Right lobe of liver (tissue), 6 donors: ENCODE measurements around the gene C2orf49. TPM values are rescaled to one million over a fixed set of nuclear protein-coding genes. Genes with fewer than 3 reads are reported as not detected.

Experiments
- ATAC-seq, 4 donors: fragments of 200-7000 bp; cut with Tn5 transposase; one replicate each; pipeline ENCODE4 v1.9.1; 2020; ENCODE audit warnings: mild to moderate bottlenecking in 4 of 4, moderate library complexity in 4 of 4
- DNase-seq, 3 donors: peaks; one replicate each; pipeline ENCODE4 v3.0.0-alpha.2; 2020
- H3K27ac ChIP-seq, 3 donors: fragments of 200-600 bp; one replicate each; pipeline ENCODE4 v1.8.0; 2022
- H3K27me3 ChIP-seq, 2 donors: fragments of 200-600 bp; one replicate each; pipeline ENCODE4 v1.8.0; 2022
- H3K36me3 ChIP-seq, 4 donors: fragments of 200-600 bp; sonication (generic) in 1 of 4; one replicate each; pipeline versions ENCODE4 v1.5.1 to v1.8.0; 2017 to 2022; ENCODE audit warnings: control low read depth in 1 of 4
- H3K4me1 ChIP-seq, 4 donors: fragments of 200-600 bp; sonication (generic) in 1 of 4; one replicate each; pipeline versions ENCODE4 v1.5.1 to v1.8.0; 2017 to 2022; ENCODE audit warnings: control low read depth in 1 of 4
- H3K4me3 ChIP-seq, 3 donors: fragments of 200-600 bp; one replicate each; pipeline ENCODE4 v1.8.0; 2022
- H3K9me3 ChIP-seq, 4 donors: fragments of 200-600 bp; sonication (generic) in 1 of 4; one replicate each; pipeline versions ENCODE4 v1.5.1 to v1.8.0; 2017 to 2022; ENCODE audit warnings: control low read depth in 1 of 4
- CTCF ChIP-seq, 4 donors: fragments of 200-600 bp in 3 of 4; fragments of 450-650 bp in 1 of 4; IDR thresholded peaks; one replicate each; pipeline versions ENCODE4 v1.5.1 to v1.8.0; 2016 to 2022; ENCODE audit warnings: antibody characterized with exemption in 4 of 4, mild to moderate bottlenecking in 2 of 4
- POLR2A ChIP-seq: fragments of 450-650 bp; IDR thresholded peaks from one replicate; pipeline ENCODE4 v1.6.1; 2017; ENCODE audit warnings: antibody characterized with exemption, mild to moderate bottlenecking
- WGBS: methylation state at CpG from one replicate; pipeline ENCODE4 v1.1.6; 2018; ENCODE audit warnings: low coverage, low lambda C conversion rate; ENCODE audit not compliant: insufficient coverage; ENCODE audit errors: missing lambda C conversion rate; 5-methylcytosine and 5-hydroxymethylcytosine counted together
- intact Hi-C, 2 donors: fragments of 100-400 bp; cut with DNase I; formaldehyde crosslinking; loops; one replicate each; pipeline versions ENCODE4 v1.11.2 to v1.14.1; 2022
- total RNA-seq, 6 experiments: library from RNA; depleted of rRNA in 2 of 6; stranded (reverse); fragments of >200 nt in 2 of 6; fragmentation: NEBNext Ultra II Directional in 3 of 6; extraction: Animal tissue kit (Norgen Biotek cat#: 25700) in 3 of 6; gene quantifications; one replicate each; pipeline versions ENCODE4 v1.1.0 to v1.2.4, GENCODE V29; 2016 to 2023
- donor health status: DM: no; HTN: yes; CAD: no.
- donor health status: DM: no; HTN: no; CAD: no.
- donor health status: DM: no; HTN: no; CAD: no.
- donor health status: DM: no; HTN: yes; CAD: no.
- donor health status: DM: no; HTN: yes; CAD: no.

The C2orf49 gene
- total RNA-seq, 6 experiments from 2014 or later: 3.9 to 7.4 (median 6.4) TPM

GRCh38 chr2:105358593-105358992, 21.3 kb downstream of the C2orf49 start:
- ATAC-seq (peak; percentile 42 to 87 (median 64)), DNase-seq (no peak)
- H3K27me3 ChIP-seq: no peaks in the 10 kb centered on the region
- intact Hi-C loops: no loop called here
- H3K36me3 ChIP-seq: peaks cover 0 to 17% (median 11%) of the 10 kb centered on the region in 4 donors
- no peak overlapping the region for H3K4me3 ChIP-seq
- WGBS: 43% methylated on average over 6 of the region's 6 CpGs
- H3K9me3 ChIP-seq: no peaks in the 10 kb centered on the region
- TF ChIP-seq CTCF (IDR thresholded peaks at IDR 0.05) (no peak), POLR2A (no peak)
- peaks cover 0 to 10% (median 0%) of the 10 kb centered on the region in 4 donors for H3K4me1 ChIP-seq
- no peak overlapping the region for H3K27ac ChIP-seq

GRCh38 chr2:105361102-105361889, 24.0 kb downstream of the C2orf49 start:
- Histone ChIP-seq H3K4me3 (no peak overlapping the region), H3K9me3 (no peaks in the 10 kb centered on the region), H3K27me3 (no peaks in the 10 kb centered on the region), H3K27ac (no peak overlapping the region), H3K36me3 (peaks cover 0 to 12% (median 9%) of the 10 kb centered on the region in 4 donors), H3K4me1 (peaks cover 0 to 10% (median 0%) of the 10 kb centered on the region in 4 donors)
- no peak for DNase-seq
- no peak for ATAC-seq
- TF ChIP-seq CTCF (IDR thresholded peaks at IDR 0.05): no peak
- no peak for TF ChIP-seq POLR2A
- WGBS: 51% methylated on average over 11 of the region's 11 CpGs
- intact Hi-C loops: no loop called here

- no peak overlapping the region for H3K4me3 ChIP-seq
- no peak for TF ChIP-seq CTCF (IDR thresholded peaks at IDR 0.05)
- no peak for TF ChIP-seq POLR2A
- 69% methylated on average over 6 of the region's 15 CpGs for WGBS
- DNase-seq (no peak), ATAC-seq (peak in 2 of 4 donors; percentile 18 to 26)
- intact Hi-C loops: no loop called here
- no peaks in the 10 kb centered on the region for H3K9me3 ChIP-seq
- H3K4me1 ChIP-seq: peaks cover 0 to 9% (median 0%) of the 10 kb centered on the region in 4 donors
- no peak overlapping the region for H3K27ac ChIP-seq
- peaks cover 0 to 12% (median 7%) of the 10 kb centered on the region in 4 donors for H3K36me3 ChIP-seq
- no peaks in the 10 kb centered on the region for H3K27me3 ChIP-seq
These were observed 25.7 kb downstream of the C2orf49 start for GRCh38 chr2:105362862-105363591.

- no peak overlapping the region for H3K4me3 ChIP-seq
- 72% methylated on average over 5 of the region's 5 CpGs for WGBS
- intact Hi-C loops: loop anchor here in 1 of 2 donors (5.0 kb wide), 1 partner anchor 153 kb away; no protein-coding TSS in a partner anchor
- DNase-seq: no peak
- H3K27ac ChIP-seq: no peak overlapping the region
- no peaks in the 10 kb centered on the region for H3K4me1 ChIP-seq
- ATAC-seq: no peak
- TF ChIP-seq CTCF (IDR thresholded peaks at IDR 0.05): no peak
- TF ChIP-seq POLR2A: no peak
- H3K27me3 ChIP-seq: no peaks in the 10 kb centered on the region
- H3K36me3 ChIP-seq: peaks cover 0 to 9% (median 6%) of the 10 kb centered on the region in 4 donors
- no peaks in the 10 kb centered on the region for H3K9me3 ChIP-seq
These were observed 27.2 kb downstream of the C2orf49 start for GRCh38 chr2:105364436-105365139.
